ENCODE results near the gene RSPH10B.
"Not testable (repeated sequence)": the region's sequence is repeated elsewhere in the genome, so short reads cannot be mapped to it uniquely, and the experiment has no call there.

RSPH10B gene

GRCh38 chr7:5926263-5926870, 44.1 kb downstream of the RSPH10B start:
- DNase-seq = not testable (repeated sequence)

- not testable (repeated sequence) for DNase-seq
Measured at GRCh38 chr7:5924630-5925029, 45.9 kb downstream of the RSPH10B start.

DNA sequence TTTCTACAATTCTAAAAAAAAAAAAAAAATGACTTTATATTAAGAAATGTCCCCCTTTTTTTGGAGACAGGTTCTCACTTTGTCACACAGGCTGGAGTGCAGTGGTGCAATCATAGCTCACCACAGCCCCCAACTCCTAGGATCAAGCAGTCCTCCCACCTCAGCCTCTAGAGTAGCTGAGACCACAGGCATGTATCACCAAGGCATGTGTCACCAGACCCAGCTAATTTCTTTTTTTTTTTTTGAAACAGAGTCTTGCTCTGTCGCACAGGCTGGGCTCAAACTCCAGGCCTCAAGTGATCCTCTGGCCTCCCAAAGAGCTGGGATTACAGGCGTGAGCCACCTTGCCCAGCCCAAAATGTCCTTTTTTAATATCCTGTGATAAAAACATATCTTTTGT, 46.3 kb downstream of the RSPH10B start:
- not testable (repeated sequence) for DNase-seq

- DNase-seq = not testable (repeated sequence)
Measured at GRCh38 chr7:5916529-5916928, 54.0 kb downstream of the RSPH10B start.

- not testable (repeated sequence) for DNase-seq
Measured at GRCh38 chr7:5908835-5909234, 61.7 kb downstream of the RSPH10B start.

DNA sequence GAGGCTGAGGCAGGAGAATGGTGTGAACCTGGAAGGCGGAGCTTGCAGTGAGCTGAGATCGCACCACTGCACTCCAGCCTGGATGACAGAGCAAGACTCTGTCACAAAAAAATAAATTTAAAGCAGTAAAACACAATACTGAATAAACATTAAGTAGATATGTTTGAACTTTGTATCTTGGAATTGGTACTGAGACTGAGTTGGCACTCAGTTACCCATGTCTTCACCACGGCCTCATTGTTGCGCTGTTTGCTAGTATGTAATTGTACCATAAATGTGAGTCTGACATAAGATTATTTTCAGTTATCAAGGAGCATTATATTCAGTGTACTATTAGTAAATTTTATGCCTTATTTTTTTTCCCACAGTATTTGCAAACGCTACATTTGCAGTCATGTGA, 65.8 kb downstream of the RSPH10B start:
- DNase-seq = not testable (repeated sequence)

DNA sequence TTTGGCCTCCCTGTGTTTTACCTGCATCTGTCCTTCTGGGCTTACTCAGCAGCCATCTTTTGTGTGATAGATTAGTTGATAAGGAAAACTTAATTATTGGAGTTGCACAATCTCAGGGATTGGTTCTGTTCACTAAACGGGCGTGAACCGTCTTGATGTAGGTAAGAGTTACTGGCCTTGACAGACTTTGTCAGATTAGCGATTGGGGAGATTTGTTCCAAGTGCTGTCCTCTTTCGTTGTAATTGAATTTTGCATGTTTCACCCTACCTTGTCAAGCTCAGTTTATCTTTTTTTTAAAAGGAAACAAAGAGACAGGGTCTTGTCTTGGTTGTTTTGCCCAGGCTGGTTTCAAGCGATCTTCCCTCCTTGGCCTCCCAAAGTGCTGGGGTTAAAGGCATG, 67.5 kb downstream of the RSPH10B start:
- not testable (repeated sequence) for DNase-seq

GRCh38 chr7:5898480-5899224, 71.8 kb downstream of the RSPH10B start, which contains the start of gene CCZ1:
Gene CCZ1 (plus strand): TSS chr7:5898733. CDS start chr7:5898800, 67 bp downstream.
- peak; percentile 25 to 80 (median 73) for DNase-seq

DNA sequence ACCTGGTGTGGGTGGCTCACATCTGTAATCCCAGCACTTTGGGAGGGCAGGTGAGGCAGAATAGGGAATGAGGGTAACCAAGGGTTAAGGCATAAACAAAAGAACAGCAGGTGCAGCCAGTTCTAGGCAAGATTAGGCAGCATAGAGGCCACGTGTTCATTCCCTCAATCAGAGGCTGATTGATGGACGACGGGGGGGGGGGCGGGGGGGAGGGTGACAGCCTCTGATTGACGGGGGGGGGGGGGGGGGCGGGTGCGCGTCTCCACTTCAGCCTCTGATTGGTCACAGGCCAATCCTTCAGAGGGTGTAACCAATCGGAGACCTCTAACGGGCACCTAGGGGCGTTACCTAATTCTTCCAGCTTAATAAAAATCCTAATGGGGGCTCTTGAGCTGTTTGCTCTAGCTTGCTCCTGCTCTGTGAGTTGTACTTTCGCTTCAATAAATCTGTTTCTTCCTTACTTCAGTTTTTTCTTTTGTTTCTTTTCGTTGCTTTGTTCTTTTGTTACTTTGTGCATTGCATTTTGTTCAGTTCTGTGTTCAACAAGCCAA, 73.0 kb downstream of the RSPH10B start:
- peak in 2 of 3 experiments; percentile 71 to 89 for DNase-seq

DNA sequence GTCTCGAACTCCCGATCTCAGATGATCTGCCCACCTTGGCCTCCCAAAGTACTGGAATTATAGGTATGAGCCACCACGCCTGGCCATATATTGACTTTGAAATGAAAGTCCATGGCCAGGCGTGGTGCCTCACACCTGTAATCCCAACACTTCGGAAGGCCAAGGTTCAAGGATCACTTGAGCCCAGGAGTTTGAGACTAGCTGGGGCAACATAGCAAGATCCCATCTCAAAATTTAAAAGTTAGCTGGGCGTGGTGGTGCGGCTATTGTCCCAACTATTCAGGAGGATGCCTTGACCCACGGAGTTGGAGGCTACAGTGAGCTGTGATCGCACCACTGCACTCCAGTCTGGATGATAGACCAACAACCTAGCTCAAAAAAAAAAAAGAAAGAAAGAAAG, 78.0 kb downstream of the RSPH10B start:
- DNase-seq = no peak

- not testable (repeated sequence) for DNase-seq
Measured at GRCh38 chr7:5890244-5890643, 80.2 kb downstream of the RSPH10B start.

GRCh38 chr7:5888021-5888420, 82.5 kb downstream of the RSPH10B start:
- peak in 1 of 3 experiments; percentile 72 for DNase-seq

DNA sequence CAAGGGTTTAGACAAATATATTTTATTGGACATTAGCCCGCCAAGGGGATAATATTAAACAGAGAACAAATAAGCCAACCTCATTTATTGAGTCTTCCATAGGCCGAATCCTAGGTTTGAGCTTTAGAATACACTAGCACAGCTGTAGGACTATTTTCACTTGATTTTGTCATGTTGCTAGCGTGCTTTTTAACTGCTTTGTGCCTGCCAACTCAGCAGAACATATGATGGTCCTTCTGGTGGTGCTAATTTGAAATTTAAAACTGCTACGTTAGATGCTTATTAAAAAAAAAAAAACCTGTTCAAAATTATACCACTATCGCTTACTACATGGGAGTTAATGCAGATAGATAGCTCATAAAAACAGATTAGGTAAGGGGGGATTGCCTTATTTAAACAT, 86.1 kb downstream of the RSPH10B start:
- DNase-seq = not testable (repeated sequence)

GRCh38 chr7:5880106-5880505, 90.4 kb downstream of the RSPH10B start:
- DNase-seq = not testable (repeated sequence)

GRCh38 chr7:5879591-5879990, 90.9 kb downstream of the RSPH10B start:
- not testable (repeated sequence) for DNase-seq
